GM19397 (cell line): ENCODE data around the gene C17orf58.
"Not testable (repeated sequence)": the region's sequence is repeated elsewhere in the genome, so short reads cannot be mapped to it uniquely, and the experiment has no call there.

Source experiments
- ATAC-seq: cut with Tn5 transposase; IDR thresholded peaks from one replicate; pipeline ENCODE4 v1.9.1; 2021; ENCODE audit warnings: mild to moderate bottlenecking, moderate library complexity; ENCODE audit not compliant: unreplicated experiment

Gene C17orf58

GRCh38 chr17:67996301-67997171 is at the start of gene C17orf58:
Gene C17orf58, minus strand, starts transcription at chr17:67996469. Its CDS starts 271 bp downstream, at chr17:67996198.
- not testable (repeated sequence) for ATAC-seq

- no peak for ATAC-seq
These were observed 40.3 kb upstream of the C17orf58 start for GRCh38 chr17:68036304-68037147.

GRCh38 chr17:68035523-68036303 is 39.4 kb upstream of the C17orf58 start, which contains the start of gene KPNA2:
Gene KPNA2, plus strand, starts transcription at chr17:68035735. Its CDS starts 1,398 bp downstream, at chr17:68037133.
- ATAC-seq: peak; percentile 88

- peak; percentile 90 for ATAC-seq
These were observed 38.9 kb upstream of the C17orf58 start for GRCh38 chr17:68035131-68035522.

- no peak for ATAC-seq
These were observed 38.1 kb upstream of the C17orf58 start for GRCh38 chr17:68034452-68034776.

GRCh38 chr17:68033636-68034451 is 37.6 kb upstream of the C17orf58 start:
- ATAC-seq: no peak

- no peak for ATAC-seq
These were observed 33.4 kb upstream of the C17orf58 start for GRCh38 chr17:68029512-68030215.

GRCh38 chr17:68022547-68022946 is 26.3 kb upstream of the C17orf58 start:
- ATAC-seq: not testable (repeated sequence)

GRCh38 chr17:68021963-68022362 is 25.7 kb upstream of the C17orf58 start:
- ATAC-seq: no peak

- ATAC-seq: not testable (repeated sequence)
These were observed 24.5 kb upstream of the C17orf58 start for GRCh38 chr17:68020791-68021190.

GRCh38 chr17:68020409-68020756 is 24.1 kb upstream of the C17orf58 start:
- ATAC-seq: no peak

GRCh38 chr17:68019675-68020408 is 23.6 kb upstream of the C17orf58 start:
- peak; percentile 97 for ATAC-seq

- ATAC-seq: no peak
These were observed 23.0 kb upstream of the C17orf58 start for GRCh38 chr17:68019336-68019674.

- ATAC-seq: not testable (repeated sequence)
These were observed 22.2 kb upstream of the C17orf58 start for GRCh38 chr17:68018493-68018892.

- ATAC-seq: no peak
These were observed 20.6 kb upstream of the C17orf58 start for GRCh38 chr17:68016838-68017237.

GRCh38 chr17:68015081-68015723 is 18.9 kb upstream of the C17orf58 start:
- no peak for ATAC-seq

- no peak for ATAC-seq
These were observed 17.1 kb upstream of the C17orf58 start for GRCh38 chr17:68013385-68013784.

- no peak for ATAC-seq
These were observed 15.0 kb upstream of the C17orf58 start for GRCh38 chr17:68011199-68011665.
